ENCODE data around the gene MISFA.

- TF ChIP-seq CTCF (IDR thresholded peaks at IDR 0.05; ENCODE audit: poor library complexity) (no peak), EZH2 (IDR thresholded peaks at IDR 0.05; ENCODE audit: borderline replicate concordance) (no peak)
These were observed 16.2 kb downstream of the MISFA start for GRCh38 chr11:18615628-18616392.
